GM23248 (cell line): ENCODE results near the gene PPP2R2B.

ENCODE experiments used
- EZH2 ChIP-seq: fragments of 200-600 bp; sonication (generic); IDR thresholded peaks from 2 replicates; pipeline ENCODE4 v1.6.1; 2018; ENCODE audit warnings: antibody characterized with exemption, mild to moderate bottlenecking; ENCODE audit not compliant: insufficient read depth, poor library complexity, severe bottlenecking
- EZH2phosphoT487 ChIP-seq: fragments of 200-600 bp; sonication (generic); IDR thresholded peaks from 2 replicates; pipeline ENCODE4 v1.6.1; 2018; ENCODE audit warnings: antibody characterized with exemption, moderate library complexity, mild to moderate bottlenecking, low read depth; ENCODE audit not compliant: insufficient read depth

DNA sequence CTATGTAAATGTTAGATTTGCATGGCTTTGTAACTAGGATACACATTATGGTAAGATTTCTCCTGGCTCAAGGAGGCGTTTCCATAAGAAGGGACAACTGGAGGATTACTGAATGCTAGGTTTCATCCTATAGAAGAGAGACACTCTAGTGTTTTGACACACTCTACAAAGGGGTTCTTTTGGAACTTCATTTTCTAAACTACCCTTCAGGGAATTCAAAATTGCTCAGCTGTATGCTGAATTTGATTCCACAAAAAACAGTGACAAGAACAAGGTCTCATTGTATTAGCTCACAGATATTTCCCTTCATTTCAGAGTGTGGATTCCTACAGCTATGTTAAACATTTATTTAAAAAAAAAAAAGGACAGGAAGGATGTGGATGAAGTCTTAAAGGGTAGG lies 151.7 kb downstream of the PPP2R2B start:
- TF ChIP-seq EZH2 (no peak), EZH2phosphoT487 (no peak)
